GM12801 (cell line): ENCODE data around the gene SMCP.

ENCODE experiments used
- CTCF ChIP-seq: IDR thresholded peaks from one replicate; pipeline ENCODE4 v1.5.1; 2011; ENCODE audit warnings: control low read depth; ENCODE audit not compliant: insufficient read length; ENCODE audit errors: extremely low read depth

Gene SMCP

GRCh38 chr1:152864443-152864842 lies 13.7 kb upstream of the SMCP start:
- TF ChIP-seq CTCF, result no peak

GRCh38 chr1:152866321-152866720 lies 11.8 kb upstream of the SMCP start:
- no peak for TF ChIP-seq CTCF

DNA sequence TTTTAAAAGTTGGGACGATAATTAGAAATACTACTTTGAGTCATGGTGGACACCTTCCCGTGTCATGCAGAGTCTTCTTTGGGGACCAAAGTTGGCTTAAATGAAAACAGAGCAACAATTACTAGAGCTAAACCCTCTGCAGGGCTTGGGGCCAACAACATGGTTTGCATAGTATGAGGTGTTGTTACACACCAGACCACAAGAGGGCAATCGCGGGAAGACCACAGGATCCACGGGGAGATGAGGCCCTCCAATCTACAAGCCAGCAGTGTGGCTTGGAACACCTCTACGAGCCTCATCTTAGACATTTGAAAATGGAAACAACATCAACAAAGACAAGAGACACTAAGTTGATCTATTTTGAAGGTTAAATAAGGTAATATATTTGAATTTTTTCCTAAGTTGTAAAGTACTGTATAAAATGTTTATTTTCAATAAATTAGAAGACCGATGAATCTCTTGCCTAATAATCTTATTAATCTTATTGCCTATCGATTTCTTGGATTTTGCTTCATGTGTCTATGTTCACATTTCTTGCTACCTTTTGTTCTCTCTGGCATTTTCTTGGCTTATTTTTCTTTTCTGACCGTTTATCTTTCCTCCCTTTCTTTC lies 8.2 kb upstream of the SMCP start:
- TF ChIP-seq CTCF, result no peak

DNA sequence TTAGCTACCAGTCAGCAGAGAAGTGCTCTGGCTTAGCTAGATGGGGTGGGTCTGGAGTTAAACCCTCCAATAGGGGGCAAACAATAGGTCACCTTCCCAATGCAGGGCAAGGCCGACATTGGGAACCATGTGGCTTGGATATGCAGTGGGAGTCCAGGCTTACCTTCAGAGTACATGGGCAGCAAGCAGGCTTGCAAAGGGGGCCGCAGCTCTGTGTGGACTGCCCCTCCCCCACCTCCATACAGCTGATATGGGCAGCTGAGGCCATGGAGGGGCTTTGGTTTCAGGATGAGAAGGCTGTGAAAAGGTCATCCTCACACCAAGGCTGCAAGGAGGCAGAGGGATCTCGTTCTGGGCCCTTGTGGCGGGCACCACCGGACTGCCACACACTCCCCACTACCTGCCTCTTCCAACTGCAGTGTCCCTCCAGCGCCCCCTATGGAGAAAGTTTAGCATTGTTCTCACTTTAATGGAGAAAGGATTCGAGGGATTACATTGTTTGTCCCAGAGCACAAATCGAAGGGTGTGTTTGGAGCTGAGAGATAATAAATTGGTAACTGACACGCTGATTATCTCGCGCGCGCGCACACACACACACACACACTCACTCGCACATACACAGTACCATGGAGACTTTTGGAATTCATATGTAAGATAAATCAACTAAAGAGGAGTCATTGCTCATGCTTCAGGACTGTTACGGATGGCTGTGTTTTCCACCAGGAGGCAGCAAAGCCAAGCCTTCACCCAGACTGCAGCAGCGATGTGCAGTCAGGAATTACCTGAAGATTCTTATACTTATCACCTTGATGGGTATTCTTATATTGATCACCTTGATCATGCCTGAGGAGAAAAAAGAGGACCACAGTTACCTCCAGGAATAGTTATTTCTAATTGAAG lies 7.0 kb upstream of the SMCP start:
- no peak for TF ChIP-seq CTCF

DNA sequence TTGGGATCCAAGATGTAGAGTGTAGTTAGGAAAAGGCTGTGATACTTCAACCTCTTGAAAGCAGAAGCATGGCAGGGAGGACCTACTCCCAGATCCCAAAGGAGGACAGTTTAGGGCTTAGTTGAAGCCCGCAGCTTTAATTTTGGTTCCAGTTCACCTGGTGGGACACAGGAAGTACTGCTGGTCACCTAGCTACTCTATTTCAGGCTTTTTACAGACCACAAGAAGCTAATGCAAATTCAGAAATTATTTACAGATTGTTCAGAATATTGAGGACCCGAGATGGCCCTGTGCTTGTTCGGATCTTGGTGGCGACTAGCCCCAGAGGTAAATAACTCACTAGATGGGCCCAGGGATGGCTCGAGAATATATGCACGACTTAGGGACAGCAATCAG lies 6.4 kb upstream of the SMCP start:
- TF ChIP-seq CTCF, result no peak

- no peak for TF ChIP-seq CTCF
Measured at GRCh38 chr1:152873495-152873894, 4.6 kb upstream of the SMCP start.

DNA sequence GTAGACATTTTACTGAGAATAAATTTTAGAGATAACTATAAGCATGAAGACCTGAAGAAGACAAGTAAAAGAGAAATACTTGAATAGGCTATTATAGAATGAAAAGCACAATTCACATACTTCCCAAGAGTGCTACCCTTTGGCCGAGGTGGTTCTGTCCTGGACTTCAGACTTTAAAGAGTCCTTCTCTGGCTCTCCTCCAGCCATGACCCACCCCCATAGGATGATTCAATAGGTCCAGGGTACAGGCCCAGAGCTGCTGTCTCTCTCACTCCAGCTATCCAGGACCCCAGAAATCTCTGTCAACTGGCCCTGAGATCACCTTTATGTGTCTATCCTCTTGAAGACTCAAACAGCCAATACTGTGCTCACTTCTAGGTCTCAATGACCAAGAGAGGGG lies 1.3 kb upstream of the SMCP start:
- no peak for TF ChIP-seq CTCF
